Dermis blood vessel endothelial cell (primary cell): ENCODE results near the gene ERCC3. TPM values are rescaled to one million over a fixed set of nuclear protein-coding genes. Genes with fewer than 3 reads are reported as not detected.

Experiments used
- DNase-seq: peaks from one replicate; pipeline ENCODE4 v3.0.0; 2010
- total RNA-seq: library from RNA; depleted of rRNA; stranded (reverse); fragments of >200 nt; gene quantifications from 2 replicates; pipeline ENCODE4 v1.2.3, GENCODE V29; 2014

Gene ERCC3
- total RNA-seq = 45.6 and 49.2 TPM in 2 replicates

- peak; percentile 81 for DNase-seq
These were observed at the start of gene ERCC3 for GRCh38 chr2:127293748-127294562. TSS of gene ERCC3 (minus strand) at chr2:127294144. CDS start at chr2:127294081, 63 bp downstream.

GRCh38 chr2:127343277-127343676 is 49.3 kb upstream of the ERCC3 start:
- DNase-seq = no peak

GRCh38 chr2:127342101-127342500 is 48.2 kb upstream of the ERCC3 start:
- no peak for DNase-seq

- DNase-seq = no peak
These were observed 38.4 kb upstream of the ERCC3 start for GRCh38 chr2:127332335-127332734.

GRCh38 chr2:127330753-127331152 is 36.8 kb upstream of the ERCC3 start:
- DNase-seq = no peak

- DNase-seq = no peak
These were observed 32.5 kb upstream of the ERCC3 start for GRCh38 chr2:127326289-127326945.

GRCh38 chr2:127324635-127325034 is 30.7 kb upstream of the ERCC3 start:
- DNase-seq = peak; percentile 73

GRCh38 chr2:127321303-127321702 is 27.4 kb upstream of the ERCC3 start:
- no peak for DNase-seq

GRCh38 chr2:127320586-127321275 is 26.8 kb upstream of the ERCC3 start:
- DNase-seq = no peak

- DNase-seq = no peak
These were observed 26.1 kb upstream of the ERCC3 start for GRCh38 chr2:127320067-127320466.

GRCh38 chr2:127314193-127314988 is 20.4 kb upstream of the ERCC3 start:
- DNase-seq = no peak

GRCh38 chr2:127313406-127313805 is 19.5 kb upstream of the ERCC3 start:
- DNase-seq = no peak

- DNase-seq = no peak
These were observed 17.0 kb upstream of the ERCC3 start for GRCh38 chr2:127310980-127311379.

- no peak for DNase-seq
These were observed 15.5 kb upstream of the ERCC3 start for GRCh38 chr2:127309468-127309867.

GRCh38 chr2:127308586-127309138 is 14.7 kb upstream of the ERCC3 start:
- no peak for DNase-seq

- DNase-seq = no peak
These were observed 12.1 kb upstream of the ERCC3 start for GRCh38 chr2:127305990-127306585.

GRCh38 chr2:127302168-127302567 is 8.2 kb upstream of the ERCC3 start:
- DNase-seq = no peak

GRCh38 chr2:127293386-127293747 is 577 bp downstream of the ERCC3 start:
- peak; percentile 28 for DNase-seq

- DNase-seq = no peak
These were observed 5.7 kb downstream of the ERCC3 start for GRCh38 chr2:127288274-127288673.

GRCh38 chr2:127283275-127283674 is 10.7 kb downstream of the ERCC3 start:
- no peak for DNase-seq

GRCh38 chr2:127280693-127281092 is 13.3 kb downstream of the ERCC3 start:
- DNase-seq = no peak

- DNase-seq = no peak
These were observed 14.2 kb downstream of the ERCC3 start for GRCh38 chr2:127279781-127280180.
